H9 (cell line): ENCODE measurements around the gene MUC5B. TPM values are rescaled to one million over a fixed set of nuclear protein-coding genes. Genes with fewer than 3 reads are reported as not detected.

Source experiments
- DNase-seq: peaks from one replicate; pipeline ENCODE4 v3.0.0-alpha.2; 2017
- H2AFZ ChIP-seq: one replicate; pipeline ENCODE4 v1.6.1; 2013; ENCODE audit warnings: mild to moderate bottlenecking, low read length, control low read depth, moderate library complexity
- H2AK5ac ChIP-seq: 2 replicates; pipeline ENCODE4 v1.6.1; 2013; ENCODE audit warnings: low read length, control low read depth, mixed read lengths; ENCODE audit not compliant: insufficient read length
- H2BK120ac ChIP-seq: one replicate; pipeline ENCODE4 v1.6.1; 2013; ENCODE audit warnings: low read depth, mild to moderate bottlenecking, low read length, control low read depth, inconsistent platforms; ENCODE audit not compliant: poor library complexity, severe bottlenecking
- H2BK12ac ChIP-seq: 2 replicates; pipeline ENCODE4 v1.6.1; 2013; ENCODE audit warnings: low read length, control low read depth, mixed read lengths, low read depth; ENCODE audit not compliant: insufficient read length
- H2BK15ac ChIP-seq: 2 replicates; pipeline ENCODE4 v1.6.1; 2013; ENCODE audit warnings: low read depth, low read length, control low read depth
- H2BK20ac ChIP-seq: one replicate; pipeline ENCODE4 v1.6.1; 2013; ENCODE audit warnings: low read depth, mild to moderate bottlenecking, low read length, control low read depth, inconsistent platforms; ENCODE audit not compliant: poor library complexity, severe bottlenecking
- H2BK5ac ChIP-seq: 2 replicates; pipeline ENCODE4 v1.6.1; 2013; ENCODE audit warnings: low read length, control low read depth, mixed read lengths; ENCODE audit not compliant: insufficient read length
- H3K14ac ChIP-seq: 2 replicates; pipeline ENCODE4 v1.6.1; 2013; ENCODE audit warnings: low read length, control low read depth; ENCODE audit not compliant: insufficient read depth
- H3K18ac ChIP-seq: 2 replicates; pipeline ENCODE4 v1.6.1; 2013; ENCODE audit warnings: low read depth, mild to moderate bottlenecking, mixed read lengths, low read length, control low read depth; ENCODE audit not compliant: insufficient read length
- H3K23ac ChIP-seq: 2 replicates; pipeline ENCODE4 v1.6.1; 2013; ENCODE audit warnings: low read length, control low read depth, mixed read lengths, low read depth; ENCODE audit not compliant: insufficient read length
- H3K23me2 ChIP-seq: 2 replicates; pipeline ENCODE4 v1.6.1; 2013; ENCODE audit warnings: low read depth, mild to moderate bottlenecking, mixed read lengths, low read length, control low read depth; ENCODE audit not compliant: insufficient read length, poor library complexity, severe bottlenecking
- H3K27ac ChIP-seq: 2 replicates; pipeline ENCODE4 v1.5.1; 2013; ENCODE audit warnings: low read length, control low read depth, mixed read lengths, low read depth; ENCODE audit not compliant: insufficient read length
- H3K27me3 ChIP-seq: 2 replicates; pipeline ENCODE4 v1.6.1; 2013; ENCODE audit warnings: low read length, control low read depth, inconsistent platforms; ENCODE audit not compliant: insufficient read depth
- H3K4ac ChIP-seq: 2 replicates; pipeline ENCODE4 v1.6.1; 2013; ENCODE audit warnings: low read depth, mild to moderate bottlenecking, control low read depth, inconsistent platforms, low read length, moderate library complexity
- H3K4me1 ChIP-seq: 2 replicates; pipeline ENCODE4 v1.6.1; 2013; ENCODE audit warnings: low read length, control low read depth, inconsistent platforms; ENCODE audit not compliant: insufficient read depth
- H3K4me2 ChIP-seq: 2 replicates; pipeline ENCODE4 v1.6.1; 2013; ENCODE audit warnings: low read length, control low read depth, mixed read lengths; ENCODE audit not compliant: insufficient read length, insufficient read depth
- H3K56ac ChIP-seq: 2 replicates; pipeline ENCODE4 v1.6.1; 2013; ENCODE audit warnings: low read depth, mild to moderate bottlenecking, mixed read lengths, low read length, control low read depth; ENCODE audit not compliant: insufficient read length
- H3K79me1 ChIP-seq: 2 replicates; pipeline ENCODE4 v1.6.1; 2013; ENCODE audit warnings: low read depth, mild to moderate bottlenecking, moderate library complexity, low read length, control low read depth, inconsistent platforms; ENCODE audit not compliant: insufficient read depth, poor library complexity, severe bottlenecking
- H3K79me2 ChIP-seq: 2 replicates; pipeline ENCODE4 v1.6.1; 2013; ENCODE audit warnings: low read length, control low read depth, inconsistent platforms; ENCODE audit not compliant: insufficient read depth
- H3K9ac ChIP-seq: 2 replicates; pipeline ENCODE4 v1.6.1; 2013; ENCODE audit warnings: low read length, control low read depth, mixed read lengths; ENCODE audit not compliant: insufficient read length; ENCODE audit errors: extremely low read depth
- H3K9me3 ChIP-seq: one replicate; pipeline ENCODE4 v1.6.1; 2013; ENCODE audit warnings: low read depth, low read length, inconsistent platforms; ENCODE audit not compliant: control insufficient read depth
- H3T11ph ChIP-seq: one replicate; pipeline ENCODE4 v1.6.1; 2013; ENCODE audit warnings: mild to moderate bottlenecking, low read length, control low read depth, inconsistent platforms
- H4K20me1 ChIP-seq: one replicate; pipeline ENCODE4 v1.6.1; 2013; ENCODE audit not compliant: control insufficient read depth, insufficient read length, insufficient read depth
- H4K5ac ChIP-seq: 2 replicates; pipeline ENCODE4 v1.6.1; 2013; ENCODE audit warnings: low read depth, mild to moderate bottlenecking, mixed read lengths, low read length, control low read depth; ENCODE audit not compliant: insufficient read length
- H4K8ac ChIP-seq: replicated peaks from 2 replicates; pipeline ENCODE4 v1.6.1; 2013; ENCODE audit warnings: low read length, control low read depth, mixed read lengths, low read depth; ENCODE audit not compliant: insufficient read length
- H4K91ac ChIP-seq: 2 replicates; pipeline ENCODE4 v1.6.1; 2013; ENCODE audit warnings: low read depth, mild to moderate bottlenecking, moderate library complexity, mixed read lengths, low read length, control low read depth; ENCODE audit not compliant: insufficient read length
- H3K27ac Mint-ChIP-seq, 3 experiments: 2 replicates in 2 of 3; 3 replicates in 1 of 3; pipeline ENCODE4 v1.8.0; 2020 to 2021; ENCODE audit warnings: mixed read lengths in 3 of 3, mild to moderate bottlenecking in 1 of 3, moderate library complexity in 1 of 3
- H3K27me3 Mint-ChIP-seq: 2 replicates; pipeline ENCODE4 v1.8.0; 2021; ENCODE audit warnings: low read depth, mild to moderate bottlenecking, moderate library complexity, mixed read lengths
- H3K36me3 Mint-ChIP-seq, 3 experiments: 2 replicates in 2 of 3; 3 replicates in 1 of 3; pipeline ENCODE4 v1.8.0; 2020 to 2021; ENCODE audit warnings: low read depth in 3 of 3, mixed read lengths in 3 of 3; ENCODE audit not compliant: insufficient read depth in 1 of 3
- H3K4me1 Mint-ChIP-seq, 2 experiments: 2 replicates each; pipeline ENCODE4 v1.8.0; 2020; ENCODE audit warnings: mixed read lengths in 2 of 2
- H3K4me3 Mint-ChIP-seq, 2 experiments: 2 replicates in 1 of 2; 3 replicates in 1 of 2; pipeline ENCODE4 v1.8.0; 2020 to 2021; ENCODE audit warnings: mild to moderate bottlenecking in 2 of 2, mixed read lengths in 2 of 2, moderate library complexity in 1 of 2
- H3K9me3 Mint-ChIP-seq, 2 experiments: 2 replicates in 1 of 2; 3 replicates in 1 of 2; pipeline ENCODE4 v1.8.0; 2020; ENCODE audit warnings: mild to moderate bottlenecking in 2 of 2, mixed read lengths in 2 of 2, moderate library complexity in 1 of 2
- WGBS: extraction: QIAGEN DNeasy Blood & Tissue Kit; methylation state at CpG from one replicate; pipeline ENCODE4 v1.1.7; 2013; ENCODE audit warnings: missing lambda C conversion rate, low lambda C conversion rate, mixed read lengths; ENCODE audit not compliant: insufficient read length; ENCODE audit errors: extremely low coverage; 5-methylcytosine and 5-hydroxymethylcytosine counted together
- total RNA-seq: library from RNA; stranded (reverse); gene quantifications from 2 replicates; pipeline ENCODE4 v1.2.1, GENCODE V29; 2021
- TF ChIP-seq, protein P1 (sequence below): fragments of 200-600 bp; sonication (generic); conservative IDR thresholded peaks from 3 replicates; pipeline ENCODE4 v1.8.0; 2021; ENCODE audit warnings: antibody characterized with exemption, mild to moderate bottlenecking

Gene MUC5B
- total RNA-seq, 1 experiment from 2014 or later, result not detected

DNA sequence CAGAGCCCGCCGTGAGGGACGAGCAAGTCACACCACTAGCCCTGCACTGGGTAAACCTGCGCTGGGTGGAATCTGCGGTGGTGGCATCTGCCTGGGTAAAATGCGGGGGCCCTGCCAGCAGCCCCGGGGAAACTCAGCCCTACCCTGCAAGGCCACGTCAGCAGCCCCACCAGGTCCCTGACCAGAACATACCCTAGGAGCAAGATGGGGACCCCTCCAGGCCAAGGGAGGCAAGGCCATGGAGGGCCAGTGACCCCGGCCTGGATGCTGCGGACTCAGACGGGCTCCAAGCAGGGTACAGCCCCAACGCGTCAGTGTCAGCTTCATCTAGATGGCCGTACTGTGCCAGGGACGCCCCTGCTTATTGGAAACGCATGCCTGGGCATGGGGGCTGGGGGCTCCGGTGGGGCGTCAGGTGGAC lies 60.2 kb downstream of the MUC5B start:
- H2AFZ ChIP-seq, result no peak overlapping the region
- Mint-ChIP-seq H3K4me1 (peaks cover 5% of the 10 kb centered on the region in 2 experiments; a peak in 3 of 4 replicates), H3K27ac (no peak overlapping the region; a peak in 1 of 7 replicates), H3K36me3 (peaks cover 15 to 39% (median 26%) of the 10 kb centered on the region in 3 experiments; a peak in 6 of 7 replicates), H3K4me3 (no peak overlapping the region), H3K9me3 (peaks cover 0 to 3% of the 10 kb centered on the region in 2 experiments; a peak in 1 of 5 replicates), H3K27me3 (no peaks in the 10 kb centered on the region)
- TF ChIP-seq, protein P1, sequence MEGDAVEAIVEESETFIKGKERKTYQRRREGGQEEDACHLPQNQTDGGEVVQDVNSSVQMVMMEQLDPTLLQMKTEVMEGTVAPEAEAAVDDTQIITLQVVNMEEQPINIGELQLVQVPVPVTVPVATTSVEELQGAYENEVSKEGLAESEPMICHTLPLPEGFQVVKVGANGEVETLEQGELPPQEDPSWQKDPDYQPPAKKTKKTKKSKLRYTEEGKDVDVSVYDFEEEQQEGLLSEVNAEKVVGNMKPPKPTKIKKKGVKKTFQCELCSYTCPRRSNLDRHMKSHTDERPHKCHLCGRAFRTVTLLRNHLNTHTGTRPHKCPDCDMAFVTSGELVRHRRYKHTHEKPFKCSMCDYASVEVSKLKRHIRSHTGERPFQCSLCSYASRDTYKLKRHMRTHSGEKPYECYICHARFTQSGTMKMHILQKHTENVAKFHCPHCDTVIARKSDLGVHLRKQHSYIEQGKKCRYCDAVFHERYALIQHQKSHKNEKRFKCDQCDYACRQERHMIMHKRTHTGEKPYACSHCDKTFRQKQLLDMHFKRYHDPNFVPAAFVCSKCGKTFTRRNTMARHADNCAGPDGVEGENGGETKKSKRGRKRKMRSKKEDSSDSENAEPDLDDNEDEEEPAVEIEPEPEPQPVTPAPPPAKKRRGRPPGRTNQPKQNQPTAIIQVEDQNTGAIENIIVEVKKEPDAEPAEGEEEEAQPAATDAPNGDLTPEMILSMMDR, result no peak; the same call in 2 of the 3 replicates
- no peak overlapping the region for H2BK120ac ChIP-seq
- no peak overlapping the region for H2BK12ac ChIP-seq
- no peak overlapping the region for H4K5ac ChIP-seq
- H3K23ac ChIP-seq, result no peak overlapping the region
- H3K4ac ChIP-seq, result no peak overlapping the region
- H2AK5ac ChIP-seq, result no peak overlapping the region
- no peak for DNase-seq
- H3K79me1 ChIP-seq, result no peaks in the 10 kb centered on the region
- H2BK20ac ChIP-seq, result no peak overlapping the region
- H2BK5ac ChIP-seq, result no peak overlapping the region
- no peak overlapping the region for H3T11ph ChIP-seq
- H3K18ac ChIP-seq, result no peak overlapping the region
- H3K56ac ChIP-seq, result no peak overlapping the region
- H4K20me1 ChIP-seq, result no peaks in the 10 kb centered on the region
- H3K4me1 ChIP-seq, result no peaks in the 10 kb centered on the region
- H3K79me2 ChIP-seq, result no peaks in the 10 kb centered on the region
- H4K91ac ChIP-seq, result no peak overlapping the region
- H3K9me3 ChIP-seq, result no peaks in the 10 kb centered on the region
- no peak overlapping the region for H3K27ac ChIP-seq
- no CpG with 5 or more reads among the region's 18 CpGs for WGBS
- no peak overlapping the region for H4K8ac ChIP-seq
- no peak overlapping the region for H3K4me2 ChIP-seq
- no peak overlapping the region for H3K14ac ChIP-seq
- H2BK15ac ChIP-seq, result no peak overlapping the region
- H3K27me3 ChIP-seq, result no peaks in the 10 kb centered on the region
- H3K23me2 ChIP-seq, result no peaks in the 10 kb centered on the region
- H3K9ac ChIP-seq, result no peak overlapping the region
